SU-DHL-6 (cell line): ENCODE results near the gene TERC.

ENCODE experiments used
- CTCF ChIP-seq: fragments of 200-600 bp; sonication (generic); IDR thresholded peaks from one replicate; pipeline ENCODE4 v1.5.1; 2017; ENCODE audit warnings: antibody characterized with exemption, mild to moderate bottlenecking, low read length, moderate library complexity; ENCODE audit not compliant: insufficient read depth, poor library complexity, severe bottlenecking
- EZH2phosphoT487 ChIP-seq: fragments of 200-600 bp; sonication (generic), shearing (Covaris generic); conservative IDR thresholded peaks from 2 replicates; pipeline ENCODE4 v1.6.1; 2018; ENCODE audit warnings: mild to moderate bottlenecking, antibody characterized with exemption, low read length, moderate library complexity, mixed read lengths

- TF ChIP-seq CTCF (no peak), EZH2phosphoT487 (no peak)
Measured at GRCh38 chr3:169759256-169759655, 5.6 kb downstream of the TERC start.
